Neutrophil (primary cell): ENCODE results near the gene ITPKA.
A peak's percentile ranks its signal among the peaks of the same experiment; 100 is the strongest.

Experiments
- H3K27ac ChIP-seq: fragments of 200-600 bp; sonication (generic); 2 replicates; pipeline ENCODE4 v1.5.1; 2016; ENCODE audit warnings: mild to moderate bottlenecking, moderate library complexity
- H3K27me3 ChIP-seq: fragments of 200-600 bp; sonication (generic); 2 replicates; pipeline ENCODE4 v1.6.0; 2016; ENCODE audit warnings: mild to moderate bottlenecking
- H3K36me3 ChIP-seq: fragments of 200-600 bp; sonication (generic); 2 replicates; pipeline ENCODE4 v1.5.1; 2017
- H3K4me1 ChIP-seq, 2 experiments: fragments of 200-600 bp in 1 of 2; sonication (generic) in 1 of 2; 1 replicate in 1 of 2; 2 replicates in 1 of 2; pipeline versions ENCODE4 v1.5.1 to v1.6.1; 2013 to 2016; ENCODE audit warnings: low read depth in 1 of 2, low read length in 1 of 2, mild to moderate bottlenecking in 1 of 2, moderate library complexity in 1 of 2; ENCODE audit not compliant: control insufficient read depth in 1 of 2, insufficient read depth in 1 of 2
- H3K4me3 ChIP-seq, 2 experiments: fragments of 200-600 bp in 1 of 2; sonication (generic) in 1 of 2; 1 replicate in 1 of 2; 2 replicates in 1 of 2; pipeline ENCODE4 v1.5.1; 2013 to 2016; ENCODE audit warnings: low read depth in 1 of 2, low read length in 1 of 2, mild to moderate bottlenecking in 1 of 2, moderate library complexity in 1 of 2
- H3K9me3 ChIP-seq: fragments of 200-600 bp; sonication (generic); 2 replicates; pipeline ENCODE4 v1.5.1; 2016
- CTCF ChIP-seq: fragments of 200-600 bp; sonication (generic); IDR thresholded peaks from 2 replicates; pipeline ENCODE4 v1.5.1; 2016; ENCODE audit warnings: antibody characterized with exemption

ITPKA gene

GRCh38 chr15:41502795-41503668 is 9.4 kb downstream of the ITPKA start:
- Histone ChIP-seq H3K4me3 (peak overlapping the region; percentile 43 to 52), H3K27ac (no peak overlapping the region), H3K36me3 (no peaks in the 10 kb centered on the region)

GRCh38 chr15:41503669-41504010 is 10.0 kb downstream of the ITPKA start:
- peaks cover 56% of the 10 kb centered on the region for H3K27me3 ChIP-seq
- no peaks in the 10 kb centered on the region for H3K9me3 ChIP-seq
- H3K36me3 ChIP-seq: no peaks in the 10 kb centered on the region
- TF ChIP-seq CTCF: no peak
- no peak overlapping the region for H3K27ac ChIP-seq
- peaks cover 26 to 27% of the 10 kb centered on the region in 2 experiments for H3K4me1 ChIP-seq
- H3K4me3 ChIP-seq: no peak overlapping the region

More at GRCh38 chr15:41502795-41503668, 9.4 kb downstream of the ITPKA start:
- Histone ChIP-seq H3K27me3 (peaks cover 61% of the 10 kb centered on the region), H3K4me1 (peaks cover 26 to 27% of the 10 kb centered on the region in 2 experiments), H3K9me3 (no peaks in the 10 kb centered on the region)
- no peak for TF ChIP-seq CTCF

- no peaks in the 10 kb centered on the region for H3K9me3 ChIP-seq
- peaks cover 56% of the 10 kb centered on the region for H3K27me3 ChIP-seq
- H3K27ac ChIP-seq: no peak overlapping the region
- H3K4me1 ChIP-seq: peaks cover 26 to 27% of the 10 kb centered on the region in 2 experiments
- H3K4me3 ChIP-seq: no peak overlapping the region
- TF ChIP-seq CTCF: no peak
- H3K36me3 ChIP-seq: no peaks in the 10 kb centered on the region
Measured at GRCh38 chr15:41504751-41505492, 11.2 kb downstream of the ITPKA start.

- peaks cover 56% of the 10 kb centered on the region for H3K27me3 ChIP-seq
- no peak overlapping the region for H3K27ac ChIP-seq
Measured at GRCh38 chr15:41505776-41506175, 12.1 kb downstream of the ITPKA start.

More at GRCh38 chr15:41505776-41506175, 12.1 kb downstream of the ITPKA start:
- Histone ChIP-seq H3K9me3 (no peaks in the 10 kb centered on the region), H3K36me3 (no peaks in the 10 kb centered on the region), H3K4me3 (no peak overlapping the region), H3K4me1 (peaks cover 26 to 27% of the 10 kb centered on the region in 2 experiments)
- TF ChIP-seq CTCF: no peak
